Vagina (tissue), 2 donors: ENCODE data around the gene C1QTNF1.

Experiments
- CTCF ChIP-seq, 3 experiments: fragments of 450-650 bp in 2 of 3; fragments of 200-600 bp in 1 of 3; sonication (generic) in 1 of 3; IDR thresholded peaks; one replicate each; pipeline ENCODE4 v1.5.1; 2017 to 2019; ENCODE audit warnings: antibody characterized with exemption in 3 of 3, mild to moderate bottlenecking in 2 of 3, moderate library complexity in 2 of 3
- POLR2A ChIP-seq, 2 donors: fragments of 450-650 bp; IDR thresholded peaks; one replicate each; pipeline ENCODE4 v1.6.1; 2017; ENCODE audit warnings: antibody characterized with exemption in 2 of 2, mild to moderate bottlenecking in 2 of 2, moderate library complexity in 2 of 2
- POLR2AphosphoS5 ChIP-seq, 2 donors: sonication (generic); formaldehyde crosslinking; IDR thresholded peaks; one replicate each; pipeline ENCODE4 v1.9.0; 2017; ENCODE audit warnings: antibody characterized with exemption in 2 of 2, mild to moderate bottlenecking in 2 of 2, low read depth in 1 of 2; ENCODE audit not compliant: insufficient read depth in 1 of 2

GRCh38 chr17:79043931-79044320, 20.0 kb downstream of the C1QTNF1 start:
- no peak for TF ChIP-seq POLR2A (IDR thresholded peaks at IDR 0.05)
- no peak for TF ChIP-seq CTCF (IDR thresholded peaks at IDR 0.05)
- no peak for TF ChIP-seq POLR2AphosphoS5 (IDR thresholded peaks at IDR 0.05; ENCODE audit: insufficient read depth in 1 of 2, low read depth in 1 of 2)
